Prostate gland (tissue), 2 donors: Measurements from ENCODE around the gene RAG2.

ENCODE experiments used
- CTCF ChIP-seq, 4 experiments: fragments of 200-600 bp in 2 of 4; fragments of 450-650 bp in 2 of 4; sonication (generic) in 2 of 4; IDR thresholded peaks; 1 replicate in 3 of 4; 2 replicates in 1 of 4; pipeline ENCODE4 v1.5.1; 2016 to 2019; ENCODE audit warnings: antibody characterized with exemption in 4 of 4, mild to moderate bottlenecking in 2 of 4, moderate library complexity in 2 of 4
- POLR2A ChIP-seq: fragments of 450-650 bp; IDR thresholded peaks from one replicate; pipeline ENCODE4 v1.6.1; 2016; ENCODE audit warnings: antibody characterized with exemption, mild to moderate bottlenecking

- TF ChIP-seq POLR2A (no peak), CTCF (IDR thresholded peaks at IDR 0.05) (no peak)
Measured at GRCh38 chr11:36619502-36619901, 21.5 kb upstream of the RAG2 start.
